Nephron progenitor cell (in vitro differentiated cells): ENCODE results near the gene PARL.
A peak's percentile ranks its signal among the peaks of the same experiment; 100 is the strongest.

Experiments
- DNase-seq: peaks from one replicate; pipeline ENCODE4 v3.0.0; 2021
- H3K27ac Mint-ChIP-seq: 2 replicates; pipeline ENCODE4 v1.8.0; 2021; ENCODE audit warnings: mild to moderate bottlenecking, moderate library complexity, mixed read lengths
- H3K27me3 Mint-ChIP-seq: 2 replicates; pipeline ENCODE4 v1.8.0; 2021; ENCODE audit warnings: mild to moderate bottlenecking, low read depth, mixed read lengths; ENCODE audit not compliant: poor library complexity
- H3K36me3 Mint-ChIP-seq: 2 replicates; pipeline ENCODE4 v1.8.0; 2021; ENCODE audit warnings: low read depth, mixed read lengths
- H3K4me1 Mint-ChIP-seq: 2 replicates; pipeline ENCODE4 v1.8.0; 2021; ENCODE audit warnings: mixed read lengths
- H3K4me3 Mint-ChIP-seq: 2 replicates; pipeline ENCODE4 v1.8.0; 2021; ENCODE audit warnings: mild to moderate bottlenecking, moderate library complexity, mixed read lengths
- H3K9me3 Mint-ChIP-seq: 2 replicates; pipeline ENCODE4 v1.8.0; 2021; ENCODE audit warnings: mild to moderate bottlenecking, moderate library complexity, mixed read lengths
- TF ChIP-seq, protein P1 (sequence below): fragments of 200-600 bp; sonication (generic); IDR thresholded peaks from 2 replicates; pipeline ENCODE4 v1.5.0; 2021; ENCODE audit warnings: antibody characterized with exemption

Gene PARL

DNA sequence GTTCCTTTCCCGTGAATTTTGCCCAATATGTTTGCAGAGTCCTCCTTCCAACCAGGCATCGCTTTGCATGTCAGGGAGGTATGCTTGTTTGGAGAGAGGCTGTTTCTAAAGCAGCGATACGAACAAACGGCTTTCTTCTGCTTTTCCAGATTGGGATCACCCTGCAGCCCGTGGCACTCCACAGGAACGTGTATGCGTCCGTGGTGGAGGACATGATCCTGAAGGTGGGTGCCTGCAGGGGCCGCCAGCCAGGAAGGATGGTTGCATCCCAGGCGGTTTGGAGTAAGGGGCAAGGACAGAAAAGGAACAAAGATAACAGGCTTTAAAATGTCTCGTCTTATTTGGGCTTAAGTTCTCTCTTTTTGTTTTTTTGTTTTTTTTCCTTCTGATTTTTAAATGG lies 76.8 kb downstream of the PARL start:
- Mint-ChIP-seq H3K4me3 (no peak overlapping the region), H3K4me1 (no peaks in the 10 kb centered on the region), H3K36me3 (peaks cover 80% of the 10 kb centered on the region), H3K9me3 (no peaks in the 10 kb centered on the region), H3K27me3 (no peaks in the 10 kb centered on the region), H3K27ac (no peak overlapping the region)
- TF ChIP-seq, protein P1, sequence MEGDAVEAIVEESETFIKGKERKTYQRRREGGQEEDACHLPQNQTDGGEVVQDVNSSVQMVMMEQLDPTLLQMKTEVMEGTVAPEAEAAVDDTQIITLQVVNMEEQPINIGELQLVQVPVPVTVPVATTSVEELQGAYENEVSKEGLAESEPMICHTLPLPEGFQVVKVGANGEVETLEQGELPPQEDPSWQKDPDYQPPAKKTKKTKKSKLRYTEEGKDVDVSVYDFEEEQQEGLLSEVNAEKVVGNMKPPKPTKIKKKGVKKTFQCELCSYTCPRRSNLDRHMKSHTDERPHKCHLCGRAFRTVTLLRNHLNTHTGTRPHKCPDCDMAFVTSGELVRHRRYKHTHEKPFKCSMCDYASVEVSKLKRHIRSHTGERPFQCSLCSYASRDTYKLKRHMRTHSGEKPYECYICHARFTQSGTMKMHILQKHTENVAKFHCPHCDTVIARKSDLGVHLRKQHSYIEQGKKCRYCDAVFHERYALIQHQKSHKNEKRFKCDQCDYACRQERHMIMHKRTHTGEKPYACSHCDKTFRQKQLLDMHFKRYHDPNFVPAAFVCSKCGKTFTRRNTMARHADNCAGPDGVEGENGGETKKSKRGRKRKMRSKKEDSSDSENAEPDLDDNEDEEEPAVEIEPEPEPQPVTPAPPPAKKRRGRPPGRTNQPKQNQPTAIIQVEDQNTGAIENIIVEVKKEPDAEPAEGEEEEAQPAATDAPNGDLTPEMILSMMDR = no peak
- no peak for DNase-seq

DNA sequence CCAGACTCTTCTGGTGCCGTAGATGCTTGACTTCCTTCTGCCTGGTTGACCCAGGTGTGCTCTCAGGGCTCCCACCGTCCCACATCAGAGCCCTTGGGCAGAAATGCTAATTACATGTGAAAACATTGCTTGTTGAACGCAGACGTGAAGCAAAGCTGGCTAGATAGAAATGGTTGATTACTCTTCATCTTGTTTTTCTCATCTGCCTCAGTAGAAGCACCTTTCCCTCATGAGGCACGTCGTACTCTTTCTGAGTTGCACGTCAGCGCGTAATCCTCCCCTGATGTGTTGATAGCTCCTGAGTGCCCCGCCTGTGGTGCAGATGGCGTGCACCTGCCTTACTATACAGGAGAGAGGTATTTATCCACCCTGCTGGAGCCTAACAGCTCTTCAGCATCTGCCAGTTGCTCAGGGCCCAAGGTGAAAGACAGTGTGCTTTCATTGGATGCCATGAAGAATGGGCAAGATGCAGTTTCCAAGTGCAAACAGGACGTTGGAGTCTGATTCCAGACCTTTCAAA lies 77.4 kb downstream of the PARL start:
- TF ChIP-seq, protein P1 = no peak
- Mint-ChIP-seq H3K27me3 (no peaks in the 10 kb centered on the region), H3K36me3 (peaks cover 79% of the 10 kb centered on the region), H3K27ac (peak overlapping the region; percentile 74), H3K4me3 (no peak overlapping the region), H3K9me3 (no peaks in the 10 kb centered on the region), H3K4me1 (no peaks in the 10 kb centered on the region)
- no peak for DNase-seq

DNA sequence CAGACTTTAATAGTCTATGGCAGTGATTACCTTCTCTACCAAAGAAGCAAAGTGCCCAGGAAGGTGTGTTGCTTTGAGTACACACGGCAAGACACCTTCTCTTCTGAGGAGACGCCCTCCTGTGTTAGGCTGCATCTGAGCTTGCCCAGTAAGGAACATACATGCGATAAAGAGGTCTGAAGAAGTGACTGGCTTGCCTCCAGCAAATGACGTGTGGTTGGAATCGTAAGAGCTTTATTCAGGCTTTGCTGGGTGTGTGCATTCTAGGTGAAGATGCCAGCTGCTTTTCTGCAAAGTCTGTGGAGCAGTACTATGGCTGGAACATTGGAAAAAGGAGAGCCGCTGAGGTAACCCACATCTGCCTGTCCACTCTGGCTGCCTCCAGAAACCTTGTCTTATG lies 81.7 kb downstream of the PARL start:
- no peaks in the 10 kb centered on the region for H3K27me3 Mint-ChIP-seq
- TF ChIP-seq, protein P1 = no peak

DNA sequence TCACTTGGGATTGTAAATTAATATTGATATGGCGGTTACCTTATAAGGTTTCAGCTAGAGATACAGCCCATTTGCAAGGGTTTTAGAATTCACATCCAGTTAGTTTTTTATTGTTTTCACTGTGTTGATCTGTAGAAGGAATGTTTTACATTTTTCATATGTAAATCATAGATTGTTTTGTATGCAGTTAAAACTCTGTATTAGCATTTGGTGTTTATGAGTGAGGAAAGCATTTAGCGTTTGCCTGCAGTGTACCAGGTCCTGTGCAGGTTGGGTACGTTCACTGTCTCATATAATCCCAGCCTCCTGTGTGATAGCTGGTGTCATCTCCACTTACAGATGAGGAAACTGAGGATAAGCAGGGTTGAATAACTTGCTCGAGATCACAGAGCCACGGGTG lies 83.1 kb downstream of the PARL start:
- no peaks in the 10 kb centered on the region for H3K27me3 Mint-ChIP-seq
- H3K36me3 Mint-ChIP-seq = peaks cover 78% of the 10 kb centered on the region
- TF ChIP-seq, protein P1 = no peak

More for the DNA sequence above, 81.7 kb downstream of the PARL start:
- Mint-ChIP-seq H3K36me3 (peaks cover 82% of the 10 kb centered on the region), H3K4me3 (no peak overlapping the region), H3K4me1 (no peaks in the 10 kb centered on the region), H3K27ac (no peak overlapping the region), H3K9me3 (no peaks in the 10 kb centered on the region)
- no peak for DNase-seq

DNA sequence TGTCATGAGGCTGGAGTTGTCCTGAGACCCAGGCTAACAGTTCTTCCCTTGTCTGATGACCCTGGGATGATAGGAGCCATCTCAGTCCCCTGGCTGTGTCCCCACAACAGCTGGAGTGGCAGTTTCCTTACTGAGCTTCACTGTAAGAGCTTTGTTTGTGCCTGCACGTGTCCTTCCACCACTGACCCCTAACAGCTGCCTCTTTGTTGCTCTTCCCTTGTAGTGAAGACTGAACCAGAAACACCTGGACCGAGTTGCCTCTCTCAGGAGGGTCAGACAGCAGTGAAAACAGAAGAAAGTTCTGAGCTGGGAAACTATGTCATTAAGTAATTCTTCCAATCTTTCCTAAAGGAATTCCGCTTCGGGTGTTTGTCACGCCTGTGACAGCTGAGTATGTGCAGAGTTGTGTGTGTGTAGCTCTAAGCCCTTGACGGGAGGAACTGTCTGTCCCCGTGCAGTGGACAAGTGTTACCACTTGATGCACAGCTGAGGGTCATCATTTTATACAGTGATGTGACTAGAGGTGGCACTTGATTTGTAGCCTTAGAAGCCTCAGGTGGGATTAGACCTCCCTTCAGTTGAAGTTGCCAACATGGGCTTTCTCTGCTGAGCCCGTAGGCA lies 84.3 kb downstream of the PARL start:
- no peak overlapping the region for H3K27ac Mint-ChIP-seq
- TF ChIP-seq, protein P1 = no peak
- H3K4me1 Mint-ChIP-seq = no peaks in the 10 kb centered on the region
- DNase-seq = no peak
- peaks cover 80% of the 10 kb centered on the region for H3K36me3 Mint-ChIP-seq
- no peak overlapping the region for H3K4me3 Mint-ChIP-seq
- H3K27me3 Mint-ChIP-seq = no peaks in the 10 kb centered on the region
- H3K9me3 Mint-ChIP-seq = no peaks in the 10 kb centered on the region

More for the DNA sequence above, 83.1 kb downstream of the PARL start:
- no peaks in the 10 kb centered on the region for H3K9me3 Mint-ChIP-seq
- H3K27ac Mint-ChIP-seq = no peak overlapping the region
- H3K4me3 Mint-ChIP-seq = no peak overlapping the region
- no peaks in the 10 kb centered on the region for H3K4me1 Mint-ChIP-seq
- DNase-seq = no peak

DNA sequence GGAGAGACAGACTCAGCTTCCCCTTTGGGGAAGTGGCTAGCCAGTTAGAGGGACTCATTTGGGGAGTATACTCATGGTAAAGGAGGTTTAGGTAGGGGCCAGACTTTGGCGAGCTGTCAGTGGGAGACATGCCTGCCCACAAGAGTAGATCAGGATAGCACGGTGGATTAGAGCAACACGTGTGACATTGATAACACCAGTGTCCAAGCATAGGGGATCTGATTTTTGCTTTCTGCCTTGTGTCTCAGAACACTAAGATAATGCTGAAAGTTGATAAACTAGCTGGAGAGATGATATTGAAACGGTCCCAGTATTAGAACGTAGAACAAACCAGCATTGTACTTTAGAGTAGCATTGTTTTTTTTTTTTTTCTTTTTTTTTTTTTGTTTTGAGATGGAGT lies 85.2 kb downstream of the PARL start:
- no peaks in the 10 kb centered on the region for H3K27me3 Mint-ChIP-seq
- no peak overlapping the region for H3K4me3 Mint-ChIP-seq
- H3K9me3 Mint-ChIP-seq = no peaks in the 10 kb centered on the region
- TF ChIP-seq, protein P1 = no peak
- no peak for DNase-seq
- H3K4me1 Mint-ChIP-seq = no peaks in the 10 kb centered on the region
- peaks cover 77% of the 10 kb centered on the region for H3K36me3 Mint-ChIP-seq
- H3K27ac Mint-ChIP-seq = no peak overlapping the region
